Measurements from ENCODE around the gene VWA3B.

DNA sequence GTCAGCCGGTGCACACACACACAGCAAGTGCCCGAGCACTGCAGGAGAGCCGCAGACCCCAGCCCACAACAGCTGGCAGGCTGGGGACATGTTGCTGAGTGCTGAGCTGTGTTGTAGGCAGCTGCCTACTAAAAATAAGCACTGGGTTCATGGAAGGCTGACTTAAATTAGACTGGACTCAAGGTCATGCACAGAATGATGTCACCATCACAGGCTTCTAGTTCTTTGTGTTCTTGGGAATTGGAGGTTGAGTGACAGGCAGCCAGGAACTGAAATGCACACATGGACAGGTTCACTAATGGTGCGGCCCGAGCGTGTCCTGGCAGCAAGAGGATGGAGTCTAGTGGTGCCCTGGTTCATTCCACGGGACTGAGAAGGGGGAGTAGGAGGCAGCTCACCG, 71.3 kb downstream of the VWA3B start:
- TF ChIP-seq SUZ12 (IDR thresholded peaks at IDR 0.05; ENCODE audit: extremely low read depth, insufficient read depth, insufficient read length) (no peak), YY1 (IDR thresholded peaks at IDR 0.05; ENCODE audit: insufficient read depth, insufficient read length) (no peak)

Data from NT2/D1 (cell line).